Activated T-helper 1 cell treated with anti-CD3 and anti-CD28 coated beads, Interleukin-2, amount 50 U/mL, for 16 hours (primary cell): ENCODE results near the gene HOMER3.
"Not testable (repeated sequence)": the region's sequence is repeated elsewhere in the genome, so short reads cannot be mapped to it uniquely, and the experiment has no call there.

ENCODE experiments used
- DNase-seq, 2 donors: peaks; one replicate each; pipeline ENCODE4 v3.0.0-alpha.2; 2020; ENCODE audit warnings: low read depth in 1 of 2, low spot score in 1 of 2

Gene HOMER3

GRCh38 chr19:18954094-18954493, 13.1 kb upstream of the HOMER3 start:
- no peak for DNase-seq

GRCh38 chr19:18952364-18953003, 11.5 kb upstream of the HOMER3 start:
- not testable (repeated sequence) for DNase-seq

- DNase-seq, result no peak
Measured at GRCh38 chr19:18951721-18952281, 10.8 kb upstream of the HOMER3 start.

- DNase-seq, result no peak
Measured at GRCh38 chr19:18949858-18950257, 8.8 kb upstream of the HOMER3 start.

GRCh38 chr19:18948976-18949356, 7.9 kb upstream of the HOMER3 start:
- no peak for DNase-seq

- no peak for DNase-seq
Measured at GRCh38 chr19:18948075-18948975, 7.3 kb upstream of the HOMER3 start.

GRCh38 chr19:18946918-18947317, 5.9 kb upstream of the HOMER3 start:
- DNase-seq, result no peak

- DNase-seq, result no peak
Measured at GRCh38 chr19:18946335-18946734, 5.3 kb upstream of the HOMER3 start.

- no peak for DNase-seq
Measured at GRCh38 chr19:18945297-18945696, 4.3 kb upstream of the HOMER3 start.

- DNase-seq, result no peak
Measured at GRCh38 chr19:18943465-18943864, 2.4 kb upstream of the HOMER3 start.

- DNase-seq, result no peak
Measured at GRCh38 chr19:18942692-18943091, 1.7 kb upstream of the HOMER3 start.

- DNase-seq, result no peak
Measured at GRCh38 chr19:18941628-18942354, 774 bp upstream of the HOMER3 start.

- no peak for DNase-seq
Measured at GRCh38 chr19:18939922-18940768, 872 bp downstream of the HOMER3 start.

GRCh38 chr19:18939163-18939562, 1.9 kb downstream of the HOMER3 start:
- no peak for DNase-seq

- DNase-seq, result no peak
Measured at GRCh38 chr19:18933297-18933696, 7.7 kb downstream of the HOMER3 start.

GRCh38 chr19:18932216-18932841, 8.7 kb downstream of the HOMER3 start:
- DNase-seq, result peak; percentile 58 to 72

- no peak for DNase-seq
Measured at GRCh38 chr19:18931316-18932162, 9.5 kb downstream of the HOMER3 start.

- DNase-seq, result no peak
Measured at GRCh38 chr19:18929311-18929710, 11.7 kb downstream of the HOMER3 start.
